GM18870 (cell line): ENCODE results near the gene NANP.
"Not testable (repeated sequence)": the region's sequence is repeated elsewhere in the genome, so short reads cannot be mapped to it uniquely, and the experiment has no call there.

Experiments used
- ATAC-seq: cut with Tn5 transposase; IDR thresholded peaks from one replicate; pipeline ENCODE4 v1.9.1; 2021; ENCODE audit warnings: moderate library complexity; ENCODE audit not compliant: unreplicated experiment

The NANP gene

DNA sequence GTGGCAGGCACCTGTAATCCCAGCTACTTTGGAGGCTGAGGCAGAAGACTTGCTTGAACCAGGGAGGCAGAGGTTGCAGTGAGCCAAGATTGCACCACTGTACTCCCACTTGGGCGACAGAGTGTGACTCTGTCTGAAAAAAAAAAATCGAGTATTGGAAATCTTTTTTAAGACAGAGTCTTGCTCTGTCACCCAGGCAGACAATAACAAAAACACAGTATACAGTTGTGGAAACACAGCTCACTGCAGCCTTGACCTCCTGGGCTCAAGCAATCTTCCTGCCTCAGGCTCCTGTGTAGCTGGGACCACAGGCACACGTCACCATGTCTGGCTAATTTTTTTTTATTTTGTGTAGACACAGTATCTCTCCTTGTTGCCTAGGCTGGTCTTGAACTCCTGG, 15.0 kb downstream of the NANP start:
- ATAC-seq, result no peak

DNA sequence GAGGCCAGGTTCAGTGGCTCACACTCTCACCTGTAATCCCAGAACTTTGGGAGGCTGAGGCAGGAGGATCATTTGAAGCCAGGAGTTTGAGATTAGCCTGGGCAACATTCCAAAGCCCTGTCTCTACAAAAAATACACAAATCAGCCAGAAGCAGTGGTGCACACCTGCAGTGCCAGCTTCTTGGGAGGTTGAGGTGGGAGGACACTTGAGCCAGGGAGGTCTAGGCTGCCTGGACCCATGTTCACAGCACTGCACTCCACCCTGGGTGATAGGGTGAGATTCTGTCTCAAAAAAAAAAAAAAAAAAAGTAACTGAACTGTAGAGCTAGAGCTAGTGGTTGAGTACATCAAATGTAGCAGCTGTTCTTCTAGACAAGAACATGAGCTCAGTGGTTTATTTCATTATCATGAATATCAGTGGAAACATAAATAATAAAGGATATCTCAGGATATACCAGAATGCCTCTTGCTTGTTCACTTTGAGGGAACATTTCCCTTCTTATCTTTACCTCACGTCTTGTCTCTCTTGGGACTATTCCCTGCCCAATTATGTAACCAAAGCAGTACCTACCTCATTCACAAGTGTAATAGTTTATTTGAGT, 17.6 kb downstream of the NANP start:
- ATAC-seq, result no peak

DNA sequence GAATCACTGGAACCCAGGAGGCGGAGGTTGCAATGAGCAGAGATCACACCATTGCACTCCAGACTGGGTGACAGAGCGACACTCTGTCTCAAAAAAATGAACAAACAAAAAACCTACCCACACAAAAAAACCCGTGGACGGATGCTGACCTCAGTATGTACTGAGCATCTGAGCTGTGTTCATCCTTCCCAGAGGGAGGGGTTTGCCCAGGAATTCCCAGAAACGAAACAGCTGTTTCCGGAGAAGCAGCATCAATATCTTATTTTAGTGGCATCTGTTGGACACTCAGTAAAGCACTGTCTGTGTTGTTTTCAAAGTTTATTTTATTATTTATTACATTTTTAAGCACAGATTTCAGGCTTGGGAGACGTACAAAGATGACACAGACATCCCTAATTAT, 18.7 kb downstream of the NANP start:
- no peak for ATAC-seq

DNA sequence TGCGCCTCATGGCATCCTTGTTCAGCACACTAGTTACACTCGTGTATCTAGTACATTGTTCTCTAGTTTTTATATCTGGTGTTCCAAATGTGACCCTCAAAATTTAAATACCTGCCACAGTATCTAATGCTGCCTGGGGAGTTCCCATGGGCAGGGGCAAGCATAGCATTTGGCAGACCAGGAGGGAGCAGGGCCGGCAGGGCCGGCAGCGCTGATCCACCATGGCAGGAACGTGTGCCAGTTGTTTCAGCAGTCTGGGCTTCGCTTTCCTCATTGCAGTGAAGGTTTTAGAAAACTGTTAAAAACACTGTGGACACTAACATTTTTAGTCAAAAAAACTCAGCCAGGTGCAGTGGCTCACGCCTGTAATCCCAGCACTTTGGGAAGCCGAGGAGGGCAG, 19.2 kb downstream of the NANP start:
- ATAC-seq, result no peak

DNA sequence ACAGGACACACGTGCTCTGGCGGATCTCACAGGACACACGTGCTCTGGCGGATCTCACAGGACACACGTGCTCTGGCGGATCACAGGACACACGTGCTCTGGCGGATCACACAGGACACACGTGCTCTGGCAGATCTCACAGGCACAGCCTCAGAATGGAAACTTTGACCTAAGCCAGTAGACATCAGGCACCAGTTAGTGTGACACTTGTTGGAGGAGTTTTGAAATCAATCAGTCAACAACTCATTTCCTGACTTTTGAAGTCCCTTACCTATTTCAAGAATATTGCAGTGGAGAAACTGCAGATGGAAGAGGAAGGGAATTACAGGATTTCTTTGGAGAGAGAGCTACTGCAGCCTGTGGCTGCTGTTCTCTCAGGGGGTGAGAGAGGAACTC, 20.9 kb downstream of the NANP start:
- ATAC-seq, result not testable (repeated sequence)

DNA sequence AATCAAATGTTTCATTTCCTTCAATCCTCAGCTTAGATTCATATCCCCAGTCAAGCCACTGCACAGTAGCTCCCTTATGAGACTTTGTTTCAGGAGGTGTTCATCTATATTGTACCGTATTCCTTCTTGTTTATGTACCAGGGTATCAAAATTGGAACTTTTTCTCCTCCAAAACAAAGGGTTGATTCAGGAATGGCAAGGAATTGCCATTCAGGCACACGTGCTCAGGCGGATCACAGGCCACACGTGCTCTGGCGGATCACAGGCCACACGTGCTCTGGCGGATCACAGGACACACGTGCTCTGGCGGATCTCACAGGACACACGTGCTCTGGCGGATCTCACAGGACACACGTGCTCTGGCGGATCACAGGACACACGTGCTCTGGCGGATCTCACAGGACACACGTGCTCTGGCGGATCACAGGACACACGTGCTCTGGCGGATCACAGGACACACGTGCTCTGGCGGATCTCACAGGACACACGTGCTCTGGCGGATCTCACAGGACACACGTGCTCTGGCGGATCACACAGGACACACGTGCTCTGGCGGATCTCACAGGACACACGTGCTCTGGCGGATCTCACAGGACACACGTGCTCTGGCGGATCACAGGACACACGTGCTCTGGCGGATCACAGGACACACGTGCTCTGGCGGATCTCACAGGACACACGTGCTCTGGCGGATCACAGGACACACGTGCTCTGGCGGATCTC, 21.5 kb downstream of the NANP start:
- ATAC-seq, result not testable (repeated sequence)

DNA sequence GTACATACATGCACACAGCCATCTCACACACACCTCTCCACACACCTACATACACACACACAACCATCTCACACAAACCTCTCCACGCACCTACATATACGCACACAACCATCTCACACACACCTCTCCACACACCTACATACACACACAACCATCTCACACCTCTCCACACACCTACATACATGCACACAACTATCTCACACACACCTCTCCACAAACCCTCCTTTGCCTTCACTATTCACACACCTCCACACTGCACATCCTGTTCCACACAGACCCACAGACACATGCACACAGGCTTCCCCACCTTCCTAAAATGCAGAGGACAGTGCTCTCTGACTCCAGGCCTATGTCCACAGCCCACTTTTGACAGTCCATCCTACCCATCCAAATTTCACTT, 22.2 kb downstream of the NANP start:
- ATAC-seq, result no peak

DNA sequence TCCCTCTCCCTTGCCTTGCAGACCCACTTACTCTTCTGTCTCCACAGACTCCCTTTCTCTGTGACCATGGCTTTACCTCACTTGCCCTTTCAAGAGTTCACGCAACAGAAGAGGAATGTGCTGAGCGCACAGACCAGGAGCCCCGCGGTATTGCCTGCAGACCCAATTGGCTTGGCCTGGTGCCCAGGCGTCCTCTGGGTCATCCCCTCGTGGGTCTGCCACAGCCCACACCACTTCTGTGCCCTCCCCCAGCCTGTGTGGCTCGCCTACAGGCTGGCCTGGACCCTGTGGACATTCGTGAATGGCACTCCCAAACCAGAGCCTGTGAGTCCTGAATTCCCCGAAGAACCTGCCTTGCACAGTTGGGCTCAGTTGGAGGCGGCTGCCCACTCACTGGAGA, 23.2 kb downstream of the NANP start:
- ATAC-seq, result no peak

DNA sequence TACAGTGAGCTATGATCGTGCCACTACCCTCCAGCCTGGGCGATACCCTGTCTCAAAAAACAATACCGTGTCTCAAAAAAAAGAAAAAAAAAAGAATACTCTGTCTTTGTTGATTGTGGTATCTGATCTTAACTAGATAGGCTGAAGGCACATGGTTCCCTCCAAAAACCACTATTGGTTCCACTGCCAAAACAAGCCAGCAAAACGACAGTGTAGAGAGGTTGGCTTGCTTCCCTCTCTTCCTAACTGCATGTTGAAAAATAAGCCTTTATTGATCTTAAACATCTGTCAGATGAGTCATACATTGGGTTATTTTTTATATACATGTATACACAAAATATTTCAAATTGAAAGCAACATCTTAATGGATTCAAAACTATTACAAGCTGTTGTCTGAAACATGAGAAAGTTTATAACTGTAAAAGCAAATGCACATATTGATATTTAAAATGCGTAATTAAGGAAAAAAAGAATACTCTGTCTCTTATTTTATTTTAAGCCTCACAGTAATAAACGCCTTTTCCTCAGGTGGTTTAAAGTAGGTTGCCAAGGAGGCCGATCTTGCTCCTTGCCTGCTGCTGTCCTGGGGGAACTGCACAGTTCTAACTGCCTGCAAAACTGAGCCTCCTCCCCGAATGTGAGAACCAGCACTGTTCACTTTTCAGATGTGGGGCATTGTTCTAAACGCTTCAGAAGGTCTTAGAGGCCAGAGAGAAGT, 31.5 kb downstream of the NANP start:
- no peak for ATAC-seq

DNA sequence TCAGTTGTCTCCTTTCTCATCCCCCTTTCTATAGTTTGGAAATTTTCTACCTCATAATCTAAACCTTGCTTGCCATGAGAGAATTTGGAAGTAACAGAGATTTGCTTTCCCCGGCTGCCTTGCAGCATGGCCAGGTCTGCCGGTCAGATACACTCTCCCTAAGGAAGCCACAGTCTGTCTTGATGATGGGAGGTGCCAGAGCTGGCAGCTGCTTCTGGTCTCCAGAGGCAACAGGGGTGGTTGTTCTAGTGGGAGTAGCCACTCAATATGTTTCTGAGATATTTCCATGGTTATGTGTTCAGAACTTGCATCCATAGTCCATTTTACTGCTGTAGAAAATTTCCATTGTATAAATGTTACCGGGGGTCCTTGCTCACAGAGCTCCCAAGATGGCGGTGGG, 33.0 kb downstream of the NANP start:
- ATAC-seq, result not testable (repeated sequence)

DNA sequence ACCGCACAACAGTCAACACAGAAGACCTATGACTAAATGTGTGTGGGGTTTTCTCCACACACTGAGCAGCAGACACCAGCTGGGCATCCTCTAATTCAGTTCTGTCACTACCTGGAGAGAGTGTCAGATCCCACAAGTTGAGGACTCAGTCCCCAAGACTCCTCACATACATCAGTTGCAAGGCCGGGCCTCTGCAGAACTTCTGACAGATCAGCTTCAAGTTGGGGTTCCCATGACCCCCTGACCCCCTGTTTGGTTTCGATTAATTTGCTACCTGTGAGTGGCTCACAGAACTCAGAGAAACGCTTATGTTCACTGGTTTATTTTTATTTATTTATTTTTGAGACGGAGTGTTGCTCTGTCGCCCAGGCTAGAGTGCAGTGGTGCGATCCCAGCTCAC, 35.3 kb downstream of the NANP start:
- no peak for ATAC-seq

DNA sequence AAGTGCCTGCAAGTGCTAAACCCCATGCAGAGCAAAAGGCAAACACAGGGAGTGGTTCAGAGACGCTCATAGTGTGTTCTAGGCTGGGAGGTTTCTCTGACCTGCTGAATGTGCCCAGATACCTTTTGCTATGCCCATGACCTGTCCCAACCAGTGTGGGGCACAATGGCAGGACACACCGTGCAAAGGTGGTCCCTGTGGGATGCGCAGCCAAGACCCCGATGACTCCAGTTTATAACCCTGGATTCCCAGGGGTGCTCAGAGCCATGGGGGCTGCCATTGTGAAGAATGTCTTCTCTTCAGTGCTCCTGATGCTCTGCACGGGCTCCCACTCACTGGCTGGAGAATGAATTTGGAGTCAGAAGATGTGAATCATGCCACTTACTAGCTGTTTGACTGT, 36.3 kb downstream of the NANP start:
- ATAC-seq, result no peak

DNA sequence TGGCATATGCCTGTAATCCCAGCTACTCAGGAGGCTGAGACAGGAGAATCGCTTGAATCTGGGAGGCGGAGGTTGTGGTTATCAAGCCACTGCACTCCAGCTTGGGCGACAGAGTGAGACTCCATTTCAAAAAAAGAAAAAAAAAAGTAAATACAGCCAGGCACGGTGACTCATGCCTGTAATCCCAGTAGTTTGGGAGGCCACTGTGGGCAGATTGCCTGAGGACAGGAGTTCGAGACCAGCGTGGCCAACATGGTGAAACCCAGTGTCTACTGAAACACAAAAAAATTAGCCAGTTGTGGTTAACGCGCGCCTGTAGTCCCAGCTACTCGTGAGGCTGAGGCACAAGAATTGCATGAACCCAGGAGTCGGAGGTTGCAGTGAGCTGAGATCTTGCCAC, 36.9 kb downstream of the NANP start:
- no peak for ATAC-seq

DNA sequence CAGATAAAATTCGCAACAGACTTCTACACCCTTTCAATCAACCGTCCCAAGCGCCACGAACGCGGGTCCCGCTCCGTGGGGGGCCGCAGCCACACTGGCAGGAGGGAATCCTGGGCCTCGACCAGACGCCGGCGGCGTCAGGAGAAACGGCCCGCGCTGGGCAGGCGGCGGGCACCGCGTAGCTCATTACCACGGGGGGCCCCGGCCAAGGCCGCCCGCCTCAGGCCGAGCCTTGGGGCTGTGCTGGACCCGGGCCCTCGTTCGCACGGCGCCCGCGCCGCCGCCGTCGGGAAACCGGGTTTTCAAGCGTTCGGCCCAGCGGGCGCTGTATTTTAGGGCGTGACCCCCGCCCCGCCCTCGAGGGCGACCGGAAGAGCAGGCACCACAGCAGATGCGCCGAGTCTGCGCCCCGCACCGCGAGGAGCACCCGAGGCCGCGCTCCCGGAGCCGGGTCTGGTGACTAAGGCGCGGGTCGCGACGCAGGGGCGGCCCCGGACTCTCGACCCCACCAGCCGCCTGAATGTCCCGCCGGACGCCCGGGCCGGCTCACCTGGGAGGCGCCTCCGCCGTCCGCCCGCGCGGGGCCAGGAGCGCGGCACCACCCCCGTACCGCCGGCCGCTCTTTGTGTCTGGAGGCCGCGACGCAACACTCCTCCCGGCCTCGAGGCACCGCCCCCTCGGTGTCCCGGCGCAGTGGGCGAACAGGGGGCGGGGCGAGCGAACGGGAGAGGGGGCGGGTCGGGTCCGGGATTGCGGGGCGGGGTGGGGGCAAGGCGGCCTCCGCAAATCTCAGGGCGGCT, 38.7 kb downstream of the NANP start, which contains the start of gene NINL:
TSS of gene NINL (minus strand) at position 627 of the 800 bp plus-strand sequence. CDS start 58,944 bp downstream, outside the sequence.
- ATAC-seq, result no peak

DNA sequence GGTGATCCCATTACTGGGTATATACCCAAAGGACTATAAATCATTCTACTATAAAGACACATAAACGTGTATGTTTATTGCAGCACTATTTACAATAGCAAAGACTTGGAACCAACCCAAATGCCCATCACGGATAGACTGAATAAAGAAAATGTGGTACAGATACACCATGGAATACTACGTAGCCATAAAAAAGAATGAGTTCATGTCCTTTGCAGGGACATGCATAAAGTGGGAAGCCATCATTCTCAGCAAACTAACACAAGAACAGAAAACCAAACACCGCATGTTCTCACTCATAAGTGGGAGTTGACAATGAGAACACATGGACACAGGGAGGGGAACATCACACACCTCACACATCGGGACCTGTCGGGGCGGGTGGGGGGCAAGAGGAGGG, 40.2 kb downstream of the NANP start:
- not testable (repeated sequence) for ATAC-seq

DNA sequence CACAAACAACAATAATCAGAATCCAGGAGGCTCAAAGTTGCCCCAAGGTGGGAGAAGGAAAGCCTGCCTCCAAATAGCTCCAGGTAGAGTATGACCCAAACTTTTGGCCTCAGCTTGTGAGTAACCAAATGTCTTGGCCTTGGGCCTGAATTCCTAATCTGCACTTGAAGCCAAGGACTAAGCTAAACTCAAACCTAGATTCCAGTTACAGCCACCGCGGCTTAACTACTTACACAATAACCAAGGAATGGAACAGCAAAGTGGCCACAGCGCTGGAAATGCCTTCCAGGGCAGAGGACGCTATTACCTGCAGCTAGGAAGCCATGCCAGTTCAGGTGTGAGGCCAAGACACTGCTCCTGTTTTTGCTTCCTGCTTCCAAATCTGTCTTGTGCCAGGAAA, 43.1 kb downstream of the NANP start:
- ATAC-seq, result no peak

DNA sequence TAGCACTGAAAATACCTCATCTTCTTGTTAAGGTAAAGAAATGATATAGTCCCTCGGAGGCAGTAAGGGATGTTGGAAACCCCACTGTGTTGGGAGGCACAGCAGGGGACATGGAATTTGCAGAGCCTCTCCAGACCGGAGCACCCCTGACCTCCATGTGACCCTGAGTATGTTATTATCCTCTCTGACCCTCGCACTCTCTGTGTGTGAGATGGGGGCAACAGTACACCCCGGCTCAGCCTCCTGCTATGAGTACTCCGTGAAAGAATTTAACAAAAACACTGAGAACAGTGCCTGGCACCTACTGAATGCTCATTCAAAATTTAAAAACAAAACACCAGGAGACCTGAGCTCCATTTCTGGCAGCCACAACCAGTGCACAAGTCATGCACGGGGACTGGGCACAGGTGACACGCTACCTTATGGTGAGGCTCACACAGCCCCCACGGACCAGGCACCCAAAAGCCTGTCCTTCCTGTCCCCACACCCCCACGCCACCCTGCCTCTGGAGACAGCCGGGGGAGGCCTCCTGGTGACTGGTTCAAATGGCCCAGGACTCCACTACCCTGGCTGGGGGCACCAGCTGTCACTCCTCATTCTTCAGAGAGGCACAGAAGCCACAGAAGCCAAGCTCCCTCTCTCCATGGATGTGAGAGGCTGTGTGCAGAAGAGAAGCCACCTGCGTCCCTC, 44.6 kb downstream of the NANP start:
- ATAC-seq, result no peak

DNA sequence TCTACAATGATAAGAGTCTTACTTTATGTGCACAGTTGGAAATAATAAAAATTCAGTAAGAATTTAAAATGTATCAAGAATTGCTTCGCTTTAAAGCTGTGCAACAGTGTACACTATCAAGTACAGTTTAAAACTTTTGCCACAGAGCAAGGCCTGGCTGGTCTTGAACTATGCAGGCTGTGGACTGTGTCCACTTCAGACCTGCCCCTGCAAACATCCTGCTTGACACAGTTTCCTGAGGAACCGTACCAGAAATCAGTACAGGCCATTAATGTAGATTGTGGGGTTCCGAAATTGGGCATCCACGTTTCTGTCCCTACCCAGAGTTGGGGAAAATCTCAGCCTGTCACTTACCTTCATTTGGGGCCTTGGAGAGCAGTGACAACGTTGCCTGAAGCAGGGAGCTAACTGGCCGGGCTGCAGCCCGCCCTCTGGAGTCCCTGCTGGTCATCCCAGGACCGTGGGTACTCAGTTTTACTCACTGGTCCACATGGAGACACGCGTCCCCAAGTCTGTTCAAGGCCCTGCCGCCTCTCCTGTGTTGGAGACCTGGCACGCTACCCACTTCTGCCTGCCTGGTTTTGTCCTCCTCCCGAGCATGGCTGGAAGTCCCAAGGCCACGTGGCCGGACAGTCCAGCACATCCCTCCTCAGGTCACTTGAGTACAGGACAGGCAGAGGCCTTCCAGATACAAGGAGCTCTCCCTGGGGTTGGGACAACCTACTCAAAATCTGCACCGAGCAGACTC, 46.9 kb downstream of the NANP start:
- no peak for ATAC-seq

DNA sequence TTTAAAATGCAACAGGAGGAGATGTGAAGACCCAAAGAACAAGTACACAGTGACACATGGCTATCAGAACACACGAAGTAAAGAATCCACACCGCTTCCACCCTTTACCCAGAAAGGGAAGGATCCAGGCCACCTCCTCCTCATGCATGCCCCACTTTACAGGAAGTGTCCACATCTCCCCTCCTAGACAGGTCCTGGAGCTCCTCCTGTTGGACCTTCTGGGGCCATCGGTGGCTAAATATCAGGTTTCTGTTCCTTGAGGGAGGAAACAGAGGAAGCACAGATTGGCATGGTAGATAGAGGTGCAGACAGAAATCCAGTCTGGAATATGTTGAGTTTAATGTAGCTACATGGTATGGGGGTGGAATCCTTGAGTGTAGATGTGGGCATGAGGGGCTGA, 49.4 kb downstream of the NANP start:
- ATAC-seq, result no peak
